Neural progenitor cell (in vitro differentiated cells): ENCODE measurements around the gene CGB5. TPM values are rescaled to one million over a fixed set of nuclear protein-coding genes. Genes with fewer than 3 reads are reported as not detected.

Source experiments
- DNase-seq: peaks from one replicate; pipeline ENCODE4 v3.0.0-alpha.2; 2016; ENCODE audit warnings: low spot score
- H2AFZ ChIP-seq: fragments of 200-600 bp; sonication (generic); replicated peaks from 2 replicates; pipeline ENCODE4 v1.6.1; 2016; ENCODE audit warnings: antibody characterized with exemption
- H3F3A ChIP-seq: fragments of 200-600 bp; sonication (generic); 2 replicates; pipeline ENCODE4 v1.6.1; 2016; ENCODE audit warnings: antibody characterized with exemption, low read depth
- H3K27ac ChIP-seq: fragments of 200-600 bp; sonication (generic); 2 replicates; pipeline ENCODE4 v1.5.1; 2016; ENCODE audit warnings: mild to moderate bottlenecking
- H3K27me3 ChIP-seq: fragments of 200-600 bp; sonication (generic); 2 replicates; pipeline ENCODE4 v1.6.1; 2016; ENCODE audit warnings: mild to moderate bottlenecking, moderate library complexity
- H3K36me3 ChIP-seq: fragments of 200-600 bp; sonication (generic); 2 replicates; pipeline ENCODE4 v1.5.1; 2016
- H3K4me1 ChIP-seq: fragments of 200-600 bp; sonication (generic); 2 replicates; pipeline ENCODE4 v1.6.1; 2016; ENCODE audit warnings: mixed run types
- H3K4me2 ChIP-seq: fragments of 200-600 bp; sonication (generic); 2 replicates; pipeline ENCODE4 v1.6.1; 2016
- H3K4me3 ChIP-seq: fragments of 200-600 bp; sonication (generic); 2 replicates; pipeline ENCODE4 v1.5.1; 2016
- H3K79me2 ChIP-seq: fragments of 200-600 bp; sonication (generic); 2 replicates; pipeline ENCODE4 v1.6.1; 2016; ENCODE audit warnings: low read depth
- H3K9ac ChIP-seq: fragments of 200-600 bp; sonication (generic); 2 replicates; pipeline ENCODE4 v1.6.1; 2016
- H3K9me3 ChIP-seq: fragments of 200-600 bp; sonication (generic); 2 replicates; pipeline ENCODE4 v1.5.1; 2016; ENCODE audit warnings: low read depth
- H4K20me1 ChIP-seq: fragments of 200-600 bp; sonication (generic); 2 replicates; pipeline ENCODE4 v1.6.1; 2016; ENCODE audit warnings: low read depth
- H3K27ac Mint-ChIP-seq: 3 replicates; pipeline ENCODE4 v1.8.0; 2021; ENCODE audit warnings: mixed read lengths
- H3K27me3 Mint-ChIP-seq: 2 replicates; pipeline ENCODE4 v1.8.0; 2022; ENCODE audit warnings: low read depth, mild to moderate bottlenecking, inconsistent platforms, moderate library complexity, mixed read lengths; ENCODE audit not compliant: insufficient read depth
- H3K36me3 Mint-ChIP-seq: 3 replicates; pipeline ENCODE4 v1.8.0; 2021; ENCODE audit warnings: mixed read lengths
- H3K4me1 Mint-ChIP-seq: 3 replicates; pipeline ENCODE4 v1.8.0; 2021; ENCODE audit warnings: mixed read lengths
- H3K4me3 Mint-ChIP-seq: 3 replicates; pipeline ENCODE4 v1.8.0; 2021; ENCODE audit warnings: mild to moderate bottlenecking, moderate library complexity, mixed read lengths
- H3K9me3 Mint-ChIP-seq: 3 replicates; pipeline ENCODE4 v1.8.0; 2020; ENCODE audit warnings: mixed read lengths
- EZH2 ChIP-seq: fragments of 200-600 bp; sonication (generic); IDR thresholded peaks from 2 replicates; pipeline ENCODE4 v1.6.1; 2017; ENCODE audit warnings: antibody characterized with exemption, mild to moderate bottlenecking, moderate library complexity
- EZH2phosphoT487 ChIP-seq: fragments of 200-600 bp; sonication (generic); IDR thresholded peaks from 2 replicates; pipeline ENCODE4 v1.6.1; 2017; ENCODE audit warnings: antibody characterized with exemption
- total RNA-seq: library from RNA; depleted of rRNA; stranded (reverse); fragments of >200 nt; gene quantifications from 2 replicates; pipeline ENCODE4 v1.2.3, GENCODE V29; 2015; ENCODE audit warnings: low replicate concordance
- TF ChIP-seq, protein P1 (sequence below): fragments of 200-600 bp; sonication (generic); IDR thresholded peaks from 2 replicates; pipeline ENCODE4 v1.5.1; 2017; ENCODE audit warnings: antibody characterized with exemption, mild to moderate bottlenecking

Gene CGB5
- total RNA-seq, 1 donor from 2014 or later, result not detected

DNA sequence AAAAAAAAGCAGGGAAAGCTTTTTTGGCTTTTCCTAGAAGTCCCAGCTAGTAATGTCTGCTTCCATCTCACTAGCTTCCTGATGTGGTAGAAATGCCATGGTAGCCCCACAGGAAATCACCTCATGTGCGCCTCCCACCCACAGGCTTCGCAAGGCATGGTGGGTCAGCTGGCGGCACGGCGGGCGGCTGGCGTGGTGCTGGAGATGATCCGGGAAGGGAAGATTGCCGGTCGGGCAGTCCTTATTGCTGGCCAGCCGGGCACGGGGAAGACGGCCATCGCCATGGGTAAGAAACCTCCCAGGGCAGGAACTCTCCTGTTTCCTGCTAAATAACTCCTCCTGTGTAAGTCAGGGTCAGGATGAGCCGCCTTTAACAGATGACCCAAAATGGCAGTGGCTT, 39.5 kb upstream of the CGB5 start:
- Histone ChIP-seq H3K4me2 (no peak overlapping the region), H4K20me1 (no peaks in the 10 kb centered on the region), H3K4me3 (no peak overlapping the region), H3K79me2 (peaks cover 10% of the 10 kb centered on the region), H3K27ac (no peak overlapping the region), H3K9me3 (no peaks in the 10 kb centered on the region), H3K4me1 (peaks cover 3% of the 10 kb centered on the region), H2AFZ (no peak overlapping the region), H3K9ac (no peak overlapping the region), H3F3A (peaks cover 10% of the 10 kb centered on the region), H3K27me3 (no peaks in the 10 kb centered on the region), H3K36me3 (no peaks in the 10 kb centered on the region)
- Mint-ChIP-seq H3K27me3 (peaks cover 2% of the 10 kb centered on the region), H3K36me3 (peaks cover 9% of the 10 kb centered on the region), H3K4me1 (peaks cover 10% of the 10 kb centered on the region), H3K27ac (no peak overlapping the region), H3K4me3 (no peak overlapping the region), H3K9me3 (no peaks in the 10 kb centered on the region)
- TF ChIP-seq, protein P1, sequence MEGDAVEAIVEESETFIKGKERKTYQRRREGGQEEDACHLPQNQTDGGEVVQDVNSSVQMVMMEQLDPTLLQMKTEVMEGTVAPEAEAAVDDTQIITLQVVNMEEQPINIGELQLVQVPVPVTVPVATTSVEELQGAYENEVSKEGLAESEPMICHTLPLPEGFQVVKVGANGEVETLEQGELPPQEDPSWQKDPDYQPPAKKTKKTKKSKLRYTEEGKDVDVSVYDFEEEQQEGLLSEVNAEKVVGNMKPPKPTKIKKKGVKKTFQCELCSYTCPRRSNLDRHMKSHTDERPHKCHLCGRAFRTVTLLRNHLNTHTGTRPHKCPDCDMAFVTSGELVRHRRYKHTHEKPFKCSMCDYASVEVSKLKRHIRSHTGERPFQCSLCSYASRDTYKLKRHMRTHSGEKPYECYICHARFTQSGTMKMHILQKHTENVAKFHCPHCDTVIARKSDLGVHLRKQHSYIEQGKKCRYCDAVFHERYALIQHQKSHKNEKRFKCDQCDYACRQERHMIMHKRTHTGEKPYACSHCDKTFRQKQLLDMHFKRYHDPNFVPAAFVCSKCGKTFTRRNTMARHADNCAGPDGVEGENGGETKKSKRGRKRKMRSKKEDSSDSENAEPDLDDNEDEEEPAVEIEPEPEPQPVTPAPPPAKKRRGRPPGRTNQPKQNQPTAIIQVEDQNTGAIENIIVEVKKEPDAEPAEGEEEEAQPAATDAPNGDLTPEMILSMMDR, result no peak
- TF ChIP-seq EZH2phosphoT487 (no peak), EZH2 (no peak)
- no peak for DNase-seq

DNA sequence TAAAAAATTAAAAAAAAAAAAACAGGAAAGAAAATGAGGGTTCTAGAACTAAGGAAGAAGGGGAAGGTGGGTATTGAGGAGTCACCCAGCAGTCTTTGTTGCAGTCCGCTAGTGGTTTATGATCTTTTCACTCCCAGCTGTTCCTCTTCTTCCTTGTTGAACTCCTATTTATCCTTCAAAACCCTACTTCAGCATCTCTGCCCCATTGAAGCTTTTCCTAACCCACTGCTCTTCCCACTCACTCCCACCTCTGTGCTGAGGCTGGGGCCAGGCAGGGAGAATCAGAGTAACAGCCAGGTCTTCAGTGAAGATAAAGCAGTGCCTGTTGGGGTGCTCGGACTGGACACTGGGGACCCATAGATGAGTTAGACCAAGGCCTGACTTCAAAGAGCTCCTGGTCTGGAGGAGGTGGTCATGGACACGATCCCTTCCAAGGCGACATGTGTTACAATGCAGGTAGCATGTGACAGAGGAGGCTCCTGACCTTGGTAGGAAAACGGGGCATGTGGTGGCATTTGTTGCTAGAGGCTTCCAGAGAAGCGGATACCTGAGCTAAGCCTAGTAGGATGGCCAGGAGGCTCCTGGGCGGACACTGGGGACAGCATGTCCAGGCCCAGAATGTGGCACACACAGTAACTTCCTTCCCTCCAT, 38.6 kb upstream of the CGB5 start:
- peaks cover 7% of the 10 kb centered on the region for H3K79me2 ChIP-seq
- no peak overlapping the region for H3K9ac ChIP-seq
- no peak overlapping the region for H3K27ac Mint-ChIP-seq
- H3K36me3 ChIP-seq, result no peaks in the 10 kb centered on the region
- H3K27me3 Mint-ChIP-seq, result peaks cover 2% of the 10 kb centered on the region
- H3F3A ChIP-seq, result peaks cover under 1% of the 10 kb centered on the region
- H3K4me3 ChIP-seq, result no peak overlapping the region
- H3K27ac ChIP-seq, result no peak overlapping the region
- TF ChIP-seq EZH2 (no peak), EZH2phosphoT487 (no peak)
- TF ChIP-seq, protein P1, result no peak
- H3K4me3 Mint-ChIP-seq, result no peak overlapping the region
- no peaks in the 10 kb centered on the region for H4K20me1 ChIP-seq
- peaks cover under 1% of the 10 kb centered on the region for H3K4me1 Mint-ChIP-seq
- H3K36me3 Mint-ChIP-seq, result peaks cover 9% of the 10 kb centered on the region
- H3K4me2 ChIP-seq, result no peak overlapping the region
- H3K9me3 ChIP-seq, result no peaks in the 10 kb centered on the region
- H3K9me3 Mint-ChIP-seq, result no peaks in the 10 kb centered on the region
- no peak overlapping the region for H2AFZ ChIP-seq
- H3K27me3 ChIP-seq, result no peaks in the 10 kb centered on the region
- no peaks in the 10 kb centered on the region for H3K4me1 ChIP-seq
- no peak for DNase-seq

DNA sequence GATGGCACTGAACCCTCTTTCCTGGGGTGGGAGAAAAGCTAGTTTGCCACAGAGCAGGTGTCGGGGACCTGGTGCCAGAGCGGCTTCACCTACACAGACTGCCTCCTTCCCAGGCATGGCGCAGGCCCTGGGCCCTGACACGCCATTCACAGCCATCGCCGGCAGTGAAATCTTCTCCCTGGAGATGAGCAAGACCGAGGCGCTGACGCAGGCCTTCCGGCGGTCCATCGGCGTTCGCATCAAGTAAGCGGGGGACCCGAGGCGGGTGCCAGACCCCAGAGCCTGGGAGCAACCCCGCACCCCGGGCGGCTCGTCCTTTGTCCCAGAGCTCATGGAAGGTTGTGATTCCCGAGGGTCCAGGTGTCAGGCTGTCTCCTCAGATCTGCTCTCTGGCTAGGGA, 36.7 kb upstream of the CGB5 start:
- no peak overlapping the region for H3K9ac ChIP-seq
- Mint-ChIP-seq H3K9me3 (no peaks in the 10 kb centered on the region), H3K4me3 (no peak overlapping the region), H3K4me1 (no peaks in the 10 kb centered on the region), H3K27me3 (no peaks in the 10 kb centered on the region), H3K27ac (no peak overlapping the region), H3K36me3 (peaks cover 12% of the 10 kb centered on the region)
- H3F3A ChIP-seq, result no peaks in the 10 kb centered on the region
- no peak overlapping the region for H2AFZ ChIP-seq
- no peak for DNase-seq
- no peak for TF ChIP-seq EZH2
- TF ChIP-seq, protein P1, result no peak
- no peak for TF ChIP-seq EZH2phosphoT487
- H3K27me3 ChIP-seq, result no peaks in the 10 kb centered on the region
- H3K4me3 ChIP-seq, result no peak overlapping the region
- no peak overlapping the region for H3K27ac ChIP-seq
- no peaks in the 10 kb centered on the region for H3K36me3 ChIP-seq
- H3K4me1 ChIP-seq, result no peaks in the 10 kb centered on the region
- no peak overlapping the region for H3K4me2 ChIP-seq
- no peaks in the 10 kb centered on the region for H4K20me1 ChIP-seq
- no peaks in the 10 kb centered on the region for H3K79me2 ChIP-seq
- H3K9me3 ChIP-seq, result no peaks in the 10 kb centered on the region
